Right kidney (tissue), 1 donor: ENCODE data around the gene PLEKHM3.
"Not testable (repeated sequence)": the region's sequence is repeated elsewhere in the genome, so short reads cannot be mapped to it uniquely, and the experiment has no call there.

Experiments used
- DNase-seq: peaks from one replicate; pipeline ENCODE4 v3.0.0-alpha.2; 2016

The PLEKHM3 gene

GRCh38 chr2:207823865-207824264 lies 201.5 kb downstream of the PLEKHM3 start:
- DNase-seq = no peak

GRCh38 chr2:207819839-207820784 lies 205.2 kb downstream of the PLEKHM3 start:
- DNase-seq = no peak

GRCh38 chr2:207819021-207819797 lies 206.1 kb downstream of the PLEKHM3 start:
- DNase-seq = no peak

GRCh38 chr2:207816546-207816945 lies 208.8 kb downstream of the PLEKHM3 start:
- DNase-seq = no peak

- DNase-seq = no peak
Measured at GRCh38 chr2:207815254-207815653, 210.1 kb downstream of the PLEKHM3 start.

- no peak for DNase-seq
Measured at GRCh38 chr2:207813942-207814341, 211.4 kb downstream of the PLEKHM3 start.

GRCh38 chr2:207813221-207813916 lies 212.0 kb downstream of the PLEKHM3 start:
- no peak for DNase-seq

GRCh38 chr2:207812726-207813080 lies 212.6 kb downstream of the PLEKHM3 start:
- no peak for DNase-seq

GRCh38 chr2:207812058-207812725 lies 213.1 kb downstream of the PLEKHM3 start:
- no peak for DNase-seq

- not testable (repeated sequence) for DNase-seq
Measured at GRCh38 chr2:207811658-207812057, 213.7 kb downstream of the PLEKHM3 start.

- DNase-seq = peak; percentile 25
Measured at GRCh38 chr2:207810200-207810788, 215.0 kb downstream of the PLEKHM3 start.

- DNase-seq = no peak
Measured at GRCh38 chr2:207808119-207808518, 217.2 kb downstream of the PLEKHM3 start.

GRCh38 chr2:207807516-207807915 lies 217.8 kb downstream of the PLEKHM3 start:
- no peak for DNase-seq

GRCh38 chr2:207805566-207806226 lies 219.6 kb downstream of the PLEKHM3 start:
- no peak for DNase-seq

- DNase-seq = no peak
Measured at GRCh38 chr2:207802650-207803049, 222.7 kb downstream of the PLEKHM3 start.

GRCh38 chr2:207801259-207801658 lies 224.1 kb downstream of the PLEKHM3 start:
- DNase-seq = no peak

- peak; percentile 50 for DNase-seq
Measured at GRCh38 chr2:207796585-207797350, 228.6 kb downstream of the PLEKHM3 start.

GRCh38 chr2:207792244-207792785 lies 233.0 kb downstream of the PLEKHM3 start:
- no peak for DNase-seq

- no peak for DNase-seq
Measured at GRCh38 chr2:207791579-207792243, 233.6 kb downstream of the PLEKHM3 start.

GRCh38 chr2:207790898-207791297 lies 234.4 kb downstream of the PLEKHM3 start:
- DNase-seq = no peak
